GM12878 (cell line): ENCODE measurements around the gene ANGPTL2.

Experiments
- EP300 ChIP-seq, 2 experiments: fragments of 150-350 bp in 1 of 2; IDR thresholded peaks; 2 replicates each; pipeline ENCODE4 v1.6.1; 2011 to 2012; ENCODE audit warnings: low read depth in 2 of 2, low read length in 2 of 2, borderline replicate concordance in 1 of 2, improper control_type of control experiment in 1 of 2, inconsistent platforms in 1 of 2; ENCODE audit not compliant: control insufficient read depth in 1 of 2
- HCFC1 ChIP-seq: fragments of 150-350 bp; IDR thresholded peaks from 2 replicates; pipeline ENCODE4 v1.6.1; 2014; ENCODE audit warnings: low read length
- ZBTB11 ChIP-seq: fragments of 450-650 bp; formaldehyde crosslinking; IDR thresholded peaks from 2 replicates; pipeline ENCODE4 v1.5.0; 2022; ENCODE audit warnings: mild to moderate bottlenecking, missing genetic modification characterization
- TF ChIP-seq, protein P1 (sequence below), 3 experiments: IDR thresholded peaks in 2 of 3; conservative IDR thresholded peaks in 1 of 3; 2 replicates each; pipeline ENCODE4 v1.5.1; 2011; ENCODE audit warnings: low read depth in 3 of 3, low read length in 3 of 3, mild to moderate bottlenecking in 3 of 3, control low read depth in 2 of 3, moderate library complexity in 2 of 3, inconsistent platforms in 1 of 3, mixed read lengths in 1 of 3; ENCODE audit not compliant: control insufficient read depth in 2 of 3, insufficient read depth in 1 of 3; ENCODE audit errors: extremely low read depth in 1 of 3

- TF ChIP-seq HCFC1: no peak
- TF ChIP-seq, protein P1, sequence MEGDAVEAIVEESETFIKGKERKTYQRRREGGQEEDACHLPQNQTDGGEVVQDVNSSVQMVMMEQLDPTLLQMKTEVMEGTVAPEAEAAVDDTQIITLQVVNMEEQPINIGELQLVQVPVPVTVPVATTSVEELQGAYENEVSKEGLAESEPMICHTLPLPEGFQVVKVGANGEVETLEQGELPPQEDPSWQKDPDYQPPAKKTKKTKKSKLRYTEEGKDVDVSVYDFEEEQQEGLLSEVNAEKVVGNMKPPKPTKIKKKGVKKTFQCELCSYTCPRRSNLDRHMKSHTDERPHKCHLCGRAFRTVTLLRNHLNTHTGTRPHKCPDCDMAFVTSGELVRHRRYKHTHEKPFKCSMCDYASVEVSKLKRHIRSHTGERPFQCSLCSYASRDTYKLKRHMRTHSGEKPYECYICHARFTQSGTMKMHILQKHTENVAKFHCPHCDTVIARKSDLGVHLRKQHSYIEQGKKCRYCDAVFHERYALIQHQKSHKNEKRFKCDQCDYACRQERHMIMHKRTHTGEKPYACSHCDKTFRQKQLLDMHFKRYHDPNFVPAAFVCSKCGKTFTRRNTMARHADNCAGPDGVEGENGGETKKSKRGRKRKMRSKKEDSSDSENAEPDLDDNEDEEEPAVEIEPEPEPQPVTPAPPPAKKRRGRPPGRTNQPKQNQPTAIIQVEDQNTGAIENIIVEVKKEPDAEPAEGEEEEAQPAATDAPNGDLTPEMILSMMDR (IDR thresholded peaks at IDR 0.05 in 2 of 3, conservative IDR thresholded peaks at IDR 0.05 in 1 of 3; ENCODE audit: control insufficient read depth in 2 of 3, extremely low read depth in 1 of 3, insufficient read depth in 1 of 3, low read depth in 3 of 3, low read length in 3 of 3): no peak
- TF ChIP-seq ZBTB11 (CRISPR knock-in tag): no peak
- TF ChIP-seq EP300 (IDR thresholded peaks at IDR 0.05; ENCODE audit: borderline replicate concordance in 1 of 2, control insufficient read depth in 1 of 2, low read depth in 2 of 2, low read length in 2 of 2): no peak
Measured at GRCh38 chr9:127159949-127160610, 37.6 kb upstream of the ANGPTL2 start.
